Neural cell (in vitro differentiated cells): ENCODE results near the gene ARHGAP9. TPM values are rescaled to one million over a fixed set of nuclear protein-coding genes. Genes with fewer than 3 reads are reported as not detected.

Experiments used
- H2AFZ ChIP-seq: fragments of 200-600, 300-800 bp; sonication (generic), shearing (Covaris generic); 2 replicates; pipeline ENCODE4 v1.6.0; 2014; ENCODE audit warnings: low read depth, mild to moderate bottlenecking, antibody characterized with exemption, low read length, moderate library complexity
- H3F3A ChIP-seq: fragments of 200-600 bp; shearing (Covaris generic); 2 replicates; pipeline ENCODE4 v1.6.1; 2016; ENCODE audit warnings: mild to moderate bottlenecking, moderate library complexity, mixed read lengths, antibody characterized with exemption, low read length; ENCODE audit not compliant: insufficient read depth, poor library complexity, severe bottlenecking
- H3K27ac ChIP-seq: fragments of 200-600, 300-800 bp; sonication (generic), shearing (Covaris generic); 2 replicates; pipeline ENCODE4 v1.5.1; 2014; ENCODE audit warnings: mild to moderate bottlenecking, low read length, moderate library complexity
- H3K27me3 ChIP-seq: fragments of 300-800, 200-600 bp; sonication (generic), shearing (Covaris generic); 2 replicates; pipeline ENCODE4 v1.6.0; 2014; ENCODE audit warnings: mild to moderate bottlenecking, low read depth, low read length, moderate library complexity; ENCODE audit not compliant: insufficient read depth
- H3K36me3 ChIP-seq: fragments of 300-800, 200-600 bp; sonication (generic), shearing (Covaris generic); 2 replicates; pipeline ENCODE4 v1.5.1; 2014; ENCODE audit warnings: mild to moderate bottlenecking, antibody characterized with exemption, low read length, moderate library complexity; ENCODE audit not compliant: insufficient read depth
- H3K4me2 ChIP-seq: fragments of 300-800, 200-600 bp; sonication (generic), shearing (Covaris generic); 2 replicates; pipeline ENCODE4 v1.6.0; 2014; ENCODE audit warnings: mild to moderate bottlenecking, low read length
- H3K4me3 ChIP-seq: fragments of 300-800, 200-600 bp; sonication (generic), shearing (Covaris generic); 2 replicates; pipeline ENCODE4 v1.5.1; 2014; ENCODE audit warnings: mild to moderate bottlenecking, low read length, moderate library complexity
- H3K79me2 ChIP-seq: fragments of 200-600 bp; shearing (Covaris generic); replicated peaks from 2 replicates; pipeline ENCODE4 v1.6.0; 2014; ENCODE audit warnings: mild to moderate bottlenecking, low read length, moderate library complexity; ENCODE audit not compliant: insufficient read depth
- H3K9ac ChIP-seq: fragments of 300-800, 200-600 bp; sonication (generic), shearing (Covaris generic); 2 replicates; pipeline ENCODE4 v1.6.1; 2016; ENCODE audit warnings: mild to moderate bottlenecking, low read length, mixed read lengths
- H3K9me2 ChIP-seq: fragments of 200-600 bp; shearing (Covaris generic); 2 replicates; pipeline ENCODE4 v1.6.1; 2016; ENCODE audit warnings: mild to moderate bottlenecking, low read length, mixed read lengths; ENCODE audit not compliant: insufficient read depth
- H3K9me3 ChIP-seq: fragments of 200-600, 300-800 bp; sonication (generic), shearing (Covaris generic); 2 replicates; pipeline ENCODE4 v1.6.1; 2016; ENCODE audit warnings: mild to moderate bottlenecking, mixed run types, low read length, moderate library complexity, mixed read lengths
- H4K20me1 ChIP-seq: fragments of 200-600 bp; shearing (Covaris generic); 2 replicates; pipeline ENCODE4 v1.6.1; 2016; ENCODE audit warnings: mild to moderate bottlenecking, mixed run types; ENCODE audit not compliant: insufficient read depth
- CTCF ChIP-seq: fragments of 450-650 bp; IDR thresholded peaks from 2 replicates; pipeline ENCODE4 v1.5.1; 2014; ENCODE audit warnings: antibody characterized with exemption, mild to moderate bottlenecking, moderate library complexity; ENCODE audit not compliant: poor library complexity, severe bottlenecking
- EP300 ChIP-seq: fragments of 450-650 bp; conservative IDR thresholded peaks from 2 replicates; pipeline ENCODE4 v1.6.1; 2014; ENCODE audit warnings: antibody characterized with exemption, mild to moderate bottlenecking, moderate library complexity; ENCODE audit not compliant: poor library complexity, severe bottlenecking
- EZH2 ChIP-seq: fragments of 200-600, 300-800 bp; shearing (Covaris generic), sonication (generic); IDR thresholded peaks from 2 replicates; pipeline ENCODE4 v1.6.1; 2014; ENCODE audit warnings: antibody characterized with exemption, low read length, borderline replicate concordance, mild to moderate bottlenecking; ENCODE audit not compliant: insufficient read depth, poor library complexity, severe bottlenecking
- MXI1 ChIP-seq: fragments of 450-650 bp; conservative IDR thresholded peaks from 2 replicates; pipeline ENCODE4 v1.6.1; 2014; ENCODE audit warnings: antibody characterized with exemption, mild to moderate bottlenecking; ENCODE audit not compliant: poor library complexity, severe bottlenecking
- POLR2AphosphoS5 ChIP-seq: IDR thresholded peaks from 2 replicates; pipeline ENCODE4 v1.6.1; 2012
- RAD21 ChIP-seq: fragments of 450-650 bp; conservative IDR thresholded peaks from 2 replicates; pipeline ENCODE4 v1.6.1; 2014; ENCODE audit warnings: antibody characterized with exemption, mild to moderate bottlenecking, moderate library complexity
- REST ChIP-seq: IDR thresholded peaks from 2 replicates; pipeline ENCODE4 v1.6.1; 2012; ENCODE audit warnings: borderline replicate concordance
- SMC3 ChIP-seq: fragments of 450-650 bp; conservative IDR thresholded peaks from 2 replicates; pipeline ENCODE4 v1.6.1; 2014; ENCODE audit warnings: antibody characterized with exemption, mild to moderate bottlenecking, moderate library complexity; ENCODE audit not compliant: poor library complexity
- TAF1 ChIP-seq: IDR thresholded peaks from 2 replicates; pipeline ENCODE4 v1.6.1; 2012; ENCODE audit warnings: low read depth
- polyA plus RNA-seq: library from polyadenylated mRNA; depleted of rRNA; stranded (reverse); fragments of >200 nt; gene quantifications from 2 replicates; pipeline ENCODE4 v1.2.3, GENCODE V29; 2014

Gene ARHGAP9
- polyA plus RNA-seq, 1 donor from 2014 or later = not detected

- Histone ChIP-seq H3K9me3 (no peaks in the 10 kb centered on the region), H3K4me2 (no peak overlapping the region), H3K4me3 (no peak overlapping the region), H3K79me2 (no peaks in the 10 kb centered on the region), H3K36me3 (no peaks in the 10 kb centered on the region), H3K27me3 (peaks cover 29% of the 10 kb centered on the region), H3K27ac (no peak overlapping the region), H3K9me2 (no peaks in the 10 kb centered on the region), H2AFZ (no peak overlapping the region), H4K20me1 (no peaks in the 10 kb centered on the region), H3F3A (no peaks in the 10 kb centered on the region), H3K9ac (no peak overlapping the region)
- TF ChIP-seq EP300 (no peak), CTCF (no peak), RAD21 (no peak), SMC3 (no peak), EZH2 (no peak), MXI1 (no peak), TAF1 (no peak), REST (no peak), POLR2AphosphoS5 (no peak)
Observed at GRCh38 chr12:57467212-57467874, 12.3 kb downstream of the ARHGAP9 start.

- H3K36me3 ChIP-seq = no peaks in the 10 kb centered on the region
- peaks cover 29% of the 10 kb centered on the region for H3K27me3 ChIP-seq
Observed at GRCh38 chr12:57465747-57466505, 13.7 kb downstream of the ARHGAP9 start.

More at GRCh38 chr12:57465747-57466505, 13.7 kb downstream of the ARHGAP9 start:
- TF ChIP-seq POLR2AphosphoS5 (no peak), CTCF (no peak), EP300 (no peak), RAD21 (no peak), REST (no peak)
- Histone ChIP-seq H3K4me2 (no peak overlapping the region), H3K27ac (no peak overlapping the region), H2AFZ (no peak overlapping the region), H3K79me2 (no peaks in the 10 kb centered on the region), H4K20me1 (no peaks in the 10 kb centered on the region), H3K4me3 (no peak overlapping the region), H3F3A (no peaks in the 10 kb centered on the region), H3K9me3 (no peaks in the 10 kb centered on the region), H3K9me2 (no peaks in the 10 kb centered on the region), H3K9ac (no peak overlapping the region)
